DND-41 (cell line): ENCODE results near the gene SLC35F2.

Experiments used
- EZH2 ChIP-seq: IDR thresholded peaks from 3 replicates; pipeline ENCODE4 v1.6.1; 2012; ENCODE audit warnings: borderline replicate concordance, low read depth, mild to moderate bottlenecking, moderate library complexity, low read length, inconsistent platforms; ENCODE audit not compliant: severe bottlenecking
- TF ChIP-seq, protein P1 (sequence below): IDR thresholded peaks from 2 replicates; pipeline ENCODE4 v1.5.1; 2012; ENCODE audit warnings: borderline replicate concordance, low read length, moderate library complexity, mild to moderate bottlenecking; ENCODE audit not compliant: poor library complexity, severe bottlenecking; ENCODE audit errors: extremely low read depth

DNA sequence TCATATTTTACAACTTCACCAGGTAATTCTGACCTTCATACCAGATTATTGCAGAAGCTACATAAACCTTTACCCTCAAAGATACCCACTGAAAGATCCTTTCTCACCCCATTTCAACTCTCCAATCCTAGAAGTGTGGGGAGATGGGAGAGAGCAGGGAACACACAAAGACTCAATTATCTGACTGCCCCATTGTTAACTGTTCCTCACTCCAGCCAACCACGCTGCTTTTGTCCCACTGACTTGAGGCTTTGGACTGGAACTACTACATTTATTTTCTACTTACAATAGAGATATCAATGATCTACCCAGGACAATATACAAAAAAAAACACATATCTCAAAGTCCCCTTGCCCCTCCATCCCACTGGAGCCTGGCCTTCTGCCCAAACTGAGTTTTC, 102.0 kb downstream of the SLC35F2 start:
- TF ChIP-seq, protein P1, sequence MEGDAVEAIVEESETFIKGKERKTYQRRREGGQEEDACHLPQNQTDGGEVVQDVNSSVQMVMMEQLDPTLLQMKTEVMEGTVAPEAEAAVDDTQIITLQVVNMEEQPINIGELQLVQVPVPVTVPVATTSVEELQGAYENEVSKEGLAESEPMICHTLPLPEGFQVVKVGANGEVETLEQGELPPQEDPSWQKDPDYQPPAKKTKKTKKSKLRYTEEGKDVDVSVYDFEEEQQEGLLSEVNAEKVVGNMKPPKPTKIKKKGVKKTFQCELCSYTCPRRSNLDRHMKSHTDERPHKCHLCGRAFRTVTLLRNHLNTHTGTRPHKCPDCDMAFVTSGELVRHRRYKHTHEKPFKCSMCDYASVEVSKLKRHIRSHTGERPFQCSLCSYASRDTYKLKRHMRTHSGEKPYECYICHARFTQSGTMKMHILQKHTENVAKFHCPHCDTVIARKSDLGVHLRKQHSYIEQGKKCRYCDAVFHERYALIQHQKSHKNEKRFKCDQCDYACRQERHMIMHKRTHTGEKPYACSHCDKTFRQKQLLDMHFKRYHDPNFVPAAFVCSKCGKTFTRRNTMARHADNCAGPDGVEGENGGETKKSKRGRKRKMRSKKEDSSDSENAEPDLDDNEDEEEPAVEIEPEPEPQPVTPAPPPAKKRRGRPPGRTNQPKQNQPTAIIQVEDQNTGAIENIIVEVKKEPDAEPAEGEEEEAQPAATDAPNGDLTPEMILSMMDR = no peak
- TF ChIP-seq EZH2 = no peak
